GM23338 (cell line): ENCODE data around the gene ZNF331. TPM values are rescaled to one million over a fixed set of nuclear protein-coding genes. Genes with fewer than 3 reads are reported as not detected.

Experiments used
- EZH2phosphoT487 ChIP-seq: fragments of 200-600 bp; sonication (generic); IDR thresholded peaks from one replicate; pipeline ENCODE4 v1.8.1; 2018; ENCODE audit warnings: antibody characterized with exemption; ENCODE audit not compliant: unreplicated experiment
- NANOG ChIP-seq: IDR thresholded peaks from 2 replicates; pipeline ENCODE4 v1.6.1; 2016; ENCODE audit warnings: antibody characterized with exemption, borderline replicate concordance
- POLR2AphosphoS5 ChIP-seq: IDR thresholded peaks from 2 replicates; pipeline ENCODE4 v1.6.1; 2016; ENCODE audit warnings: antibody characterized with exemption, low read depth
- ZNF114 ChIP-seq: fragments of 250-450 bp; sonication (Bioruptor Pico); IDR thresholded peaks from 2 replicates; pipeline ENCODE4 v1.5.0; 2020; ENCODE audit warnings: mild to moderate bottlenecking, moderate library complexity
- ZNF331 ChIP-seq: fragments of 250-450 bp; sonication (Bioruptor Pico); IDR thresholded peaks from 2 replicates; pipeline ENCODE4 v1.5.0; 2020; ENCODE audit warnings: low read depth, mild to moderate bottlenecking, moderate library complexity
- polyA plus RNA-seq: library from polyadenylated mRNA; unstranded; fragments of >200 nt; fragmentation: Nextera tagmentation; extraction: Ambion mirVana; gene quantifications from 2 replicates; pipeline ENCODE4 v1.2.1, GENCODE V29; 2016
- total RNA-seq: library from RNA; depleted of rRNA; stranded (reverse); fragments of >200 nt; shearing (Covaris generic); gene quantifications from 2 replicates; pipeline ENCODE4 v1.2.3, GENCODE V29; 2014
- TF ChIP-seq, protein P1 (sequence below): fragments of 250-450 bp; sonication (Bioruptor Pico); IDR thresholded peaks from 2 replicates; pipeline ENCODE4 v1.5.0; 2020; ENCODE audit warnings: mild to moderate bottlenecking, moderate library complexity
- TF ChIP-seq, protein P2 (sequence below): IDR thresholded peaks from 2 replicates; pipeline ENCODE4 v1.6.1; 2016; ENCODE audit warnings: antibody characterized with exemption
- TF ChIP-seq, protein P3 (sequence below): IDR thresholded peaks from one replicate; pipeline ENCODE4 v1.6.1; 2018; ENCODE audit warnings: antibody characterized with exemption; ENCODE audit not compliant: unreplicated experiment

ZNF331 gene
- total and polyA plus RNA-seq, 2 experiments from 2014 or later, result 36.2 to 46.5 TPM

DNA sequence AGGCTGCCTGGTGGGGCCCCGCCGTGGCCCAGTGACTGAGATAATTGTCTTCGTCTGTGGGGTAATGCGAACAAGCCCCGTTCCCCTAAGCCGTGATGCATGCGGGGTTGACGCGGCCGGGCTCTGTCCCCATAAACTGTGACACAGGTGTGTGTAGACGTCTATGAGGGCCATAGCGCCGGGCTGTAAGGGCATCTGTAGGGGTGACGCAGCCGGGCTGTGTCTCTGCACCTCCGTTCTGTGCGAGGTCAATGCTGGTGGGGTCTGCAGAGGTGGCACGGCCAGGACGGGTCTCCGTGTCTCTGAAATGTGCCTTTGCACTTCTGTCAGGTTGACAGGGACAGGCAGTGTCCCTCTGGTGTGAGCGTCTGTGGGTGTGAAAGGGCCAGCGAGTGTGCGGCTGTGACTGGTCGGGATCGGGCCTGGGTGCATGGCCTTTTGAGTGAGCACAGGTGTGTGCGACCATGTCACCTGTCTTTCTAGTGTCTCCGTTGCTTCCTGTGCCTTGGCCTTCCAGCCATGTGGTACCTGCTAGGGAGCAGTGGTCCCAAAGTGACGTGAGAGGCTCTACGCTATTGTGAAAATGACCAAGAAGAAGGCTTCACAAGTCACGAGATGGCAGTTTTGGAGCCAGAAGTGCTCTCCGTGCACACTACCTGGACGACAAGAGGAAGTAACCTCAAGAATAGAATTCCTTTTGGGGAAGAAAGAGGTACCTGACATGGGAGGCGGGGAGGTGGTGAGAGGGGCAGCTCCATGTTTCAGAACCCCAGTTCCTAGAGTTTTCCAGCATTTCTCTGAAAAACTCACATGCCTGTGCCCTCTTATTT, 16.4 kb upstream of the ZNF331 start (continued):
- TF ChIP-seq, protein P1, sequence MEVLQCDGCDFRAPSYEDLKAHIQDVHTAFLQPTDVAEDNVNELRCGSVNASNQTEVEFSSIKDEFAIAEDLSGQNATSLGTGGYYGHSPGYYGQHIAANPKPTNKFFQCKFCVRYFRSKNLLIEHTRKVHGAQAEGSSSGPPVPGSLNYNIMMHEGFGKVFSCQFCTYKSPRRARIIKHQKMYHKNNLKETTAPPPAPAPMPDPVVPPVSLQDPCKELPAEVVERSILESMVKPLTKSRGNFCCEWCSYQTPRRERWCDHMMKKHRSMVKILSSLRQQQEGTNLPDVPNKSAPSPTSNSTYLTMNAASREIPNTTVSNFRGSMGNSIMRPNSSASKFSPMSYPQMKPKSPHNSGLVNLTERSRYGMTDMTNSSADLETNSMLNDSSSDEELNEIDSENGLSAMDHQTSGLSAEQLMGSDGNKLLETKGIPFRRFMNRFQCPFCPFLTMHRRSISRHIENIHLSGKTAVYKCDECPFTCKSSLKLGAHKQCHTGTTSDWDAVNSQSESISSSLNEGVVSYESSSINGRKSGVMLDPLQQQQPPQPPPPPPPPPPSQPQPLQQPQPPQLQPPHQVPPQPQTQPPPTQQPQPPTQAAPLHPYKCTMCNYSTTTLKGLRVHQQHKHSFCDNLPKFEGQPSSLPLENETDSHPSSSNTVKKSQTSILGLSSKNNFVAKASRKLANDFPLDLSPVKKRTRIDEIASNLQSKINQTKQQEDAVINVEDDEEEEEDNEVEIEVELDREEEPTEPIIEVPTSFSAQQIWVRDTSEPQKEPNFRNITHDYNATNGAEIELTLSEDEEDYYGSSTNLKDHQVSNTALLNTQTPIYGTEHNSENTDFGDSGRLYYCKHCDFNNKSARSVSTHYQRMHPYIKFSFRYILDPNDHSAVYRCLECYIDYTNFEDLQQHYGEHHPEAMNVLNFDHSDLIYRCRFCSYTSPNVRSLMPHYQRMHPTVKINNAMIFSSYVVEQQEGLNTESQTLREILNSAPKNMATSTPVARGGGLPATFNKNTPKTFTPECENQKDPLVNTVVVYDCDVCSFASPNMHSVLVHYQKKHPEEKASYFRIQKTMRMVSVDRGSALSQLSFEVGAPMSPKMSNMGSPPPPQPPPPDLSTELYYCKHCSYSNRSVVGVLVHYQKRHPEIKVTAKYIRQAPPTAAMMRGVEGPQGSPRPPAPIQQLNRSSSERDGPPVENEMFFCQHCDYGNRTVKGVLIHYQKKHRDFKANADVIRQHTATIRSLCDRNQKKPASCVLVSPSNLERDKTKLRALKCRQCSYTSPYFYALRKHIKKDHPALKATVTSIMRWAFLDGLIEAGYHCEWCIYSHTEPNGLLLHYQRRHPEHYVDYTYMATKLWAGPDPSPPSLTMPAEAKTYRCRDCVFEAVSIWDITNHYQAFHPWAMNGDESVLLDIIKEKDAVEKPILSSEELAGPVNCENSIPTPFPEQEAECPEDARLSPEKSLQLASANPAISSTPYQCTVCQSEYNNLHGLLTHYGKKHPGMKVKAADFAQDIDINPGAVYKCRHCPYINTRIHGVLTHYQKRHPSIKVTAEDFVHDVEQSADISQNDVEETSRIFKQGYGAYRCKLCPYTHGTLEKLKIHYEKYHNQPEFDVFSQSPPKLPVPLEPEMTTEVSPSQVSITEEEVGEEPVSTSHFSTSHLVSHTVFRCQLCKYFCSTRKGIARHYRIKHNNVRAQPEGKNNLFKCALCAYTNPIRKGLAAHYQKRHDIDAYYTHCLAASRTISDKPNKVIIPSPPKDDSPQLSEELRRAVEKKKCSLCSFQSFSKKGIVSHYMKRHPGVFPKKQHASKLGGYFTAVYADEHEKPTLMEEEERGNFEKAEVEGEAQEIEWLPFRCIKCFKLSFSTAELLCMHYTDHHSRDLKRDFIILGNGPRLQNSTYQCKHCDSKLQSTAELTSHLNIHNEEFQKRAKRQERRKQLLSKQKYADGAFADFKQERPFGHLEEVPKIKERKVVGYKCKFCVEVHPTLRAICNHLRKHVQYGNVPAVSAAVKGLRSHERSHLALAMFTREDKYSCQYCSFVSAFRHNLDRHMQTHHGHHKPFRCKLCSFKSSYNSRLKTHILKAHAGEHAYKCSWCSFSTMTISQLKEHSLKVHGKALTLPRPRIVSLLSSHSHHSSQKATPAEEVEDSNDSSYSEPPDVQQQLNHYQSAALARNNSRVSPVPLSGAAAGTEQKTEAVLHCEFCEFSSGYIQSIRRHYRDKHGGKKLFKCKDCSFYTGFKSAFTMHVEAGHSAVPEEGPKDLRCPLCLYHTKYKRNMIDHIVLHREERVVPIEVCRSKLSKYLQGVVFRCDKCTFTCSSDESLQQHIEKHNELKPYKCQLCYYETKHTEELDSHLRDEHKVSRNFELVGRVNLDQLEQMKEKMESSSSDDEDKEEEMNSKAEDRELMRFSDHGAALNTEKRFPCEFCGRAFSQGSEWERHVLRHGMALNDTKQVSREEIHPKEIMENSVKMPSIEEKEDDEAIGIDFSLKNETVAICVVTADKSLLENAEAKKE, result no peak
- TF ChIP-seq, protein P2, sequence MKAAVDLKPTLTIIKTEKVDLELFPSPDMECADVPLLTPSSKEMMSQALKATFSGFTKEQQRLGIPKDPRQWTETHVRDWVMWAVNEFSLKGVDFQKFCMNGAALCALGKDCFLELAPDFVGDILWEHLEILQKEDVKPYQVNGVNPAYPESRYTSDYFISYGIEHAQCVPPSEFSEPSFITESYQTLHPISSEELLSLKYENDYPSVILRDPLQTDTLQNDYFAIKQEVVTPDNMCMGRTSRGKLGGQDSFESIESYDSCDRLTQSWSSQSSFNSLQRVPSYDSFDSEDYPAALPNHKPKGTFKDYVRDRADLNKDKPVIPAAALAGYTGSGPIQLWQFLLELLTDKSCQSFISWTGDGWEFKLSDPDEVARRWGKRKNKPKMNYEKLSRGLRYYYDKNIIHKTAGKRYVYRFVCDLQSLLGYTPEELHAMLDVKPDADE, result no peak
- TF ChIP-seq EZH2phosphoT487 (no peak), NANOG (no peak), ZNF114 (CRISPR knock-in tag) (no peak), POLR2AphosphoS5 (no peak), ZNF331 (CRISPR knock-in tag) (no peak)
- TF ChIP-seq, protein P3, sequence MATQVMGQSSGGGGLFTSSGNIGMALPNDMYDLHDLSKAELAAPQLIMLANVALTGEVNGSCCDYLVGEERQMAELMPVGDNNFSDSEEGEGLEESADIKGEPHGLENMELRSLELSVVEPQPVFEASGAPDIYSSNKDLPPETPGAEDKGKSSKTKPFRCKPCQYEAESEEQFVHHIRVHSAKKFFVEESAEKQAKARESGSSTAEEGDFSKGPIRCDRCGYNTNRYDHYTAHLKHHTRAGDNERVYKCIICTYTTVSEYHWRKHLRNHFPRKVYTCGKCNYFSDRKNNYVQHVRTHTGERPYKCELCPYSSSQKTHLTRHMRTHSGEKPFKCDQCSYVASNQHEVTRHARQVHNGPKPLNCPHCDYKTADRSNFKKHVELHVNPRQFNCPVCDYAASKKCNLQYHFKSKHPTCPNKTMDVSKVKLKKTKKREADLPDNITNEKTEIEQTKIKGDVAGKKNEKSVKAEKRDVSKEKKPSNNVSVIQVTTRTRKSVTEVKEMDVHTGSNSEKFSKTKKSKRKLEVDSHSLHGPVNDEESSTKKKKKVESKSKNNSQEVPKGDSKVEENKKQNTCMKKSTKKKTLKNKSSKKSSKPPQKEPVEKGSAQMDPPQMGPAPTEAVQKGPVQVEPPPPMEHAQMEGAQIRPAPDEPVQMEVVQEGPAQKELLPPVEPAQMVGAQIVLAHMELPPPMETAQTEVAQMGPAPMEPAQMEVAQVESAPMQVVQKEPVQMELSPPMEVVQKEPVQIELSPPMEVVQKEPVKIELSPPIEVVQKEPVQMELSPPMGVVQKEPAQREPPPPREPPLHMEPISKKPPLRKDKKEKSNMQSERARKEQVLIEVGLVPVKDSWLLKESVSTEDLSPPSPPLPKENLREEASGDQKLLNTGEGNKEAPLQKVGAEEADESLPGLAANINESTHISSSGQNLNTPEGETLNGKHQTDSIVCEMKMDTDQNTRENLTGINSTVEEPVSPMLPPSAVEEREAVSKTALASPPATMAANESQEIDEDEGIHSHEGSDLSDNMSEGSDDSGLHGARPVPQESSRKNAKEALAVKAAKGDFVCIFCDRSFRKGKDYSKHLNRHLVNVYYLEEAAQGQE, result no peak
